H1 (cell line): ENCODE measurements around the gene TRIM9. TPM values are rescaled to one million over a fixed set of nuclear protein-coding genes. Genes with fewer than 3 reads are reported as not detected.

Experiments
- CTCF ChIA-PET: fragments of 300-600 bp; sonication (Branson Sonifier 250); formaldehyde crosslinking; loops from one replicate; lab custom pipeline; 2021; ENCODE audit not compliant: partially characterized antibody; lab: Charles Lee
- POLR2A ChIA-PET: fragments of 300-600 bp; sonication (Branson Sonifier 250); formaldehyde crosslinking; loops from one replicate; lab custom pipeline; 2021; ENCODE audit warnings: inconsistent platforms; ENCODE audit not compliant: partially characterized antibody; lab: Charles Lee
- DNase-seq, 2 experiments: peaks; one replicate each; pipeline versions ENCODE4 v3.0.0 to v3.0.0-alpha.2; 2010 to 2022; ENCODE audit warnings: low spot score in 2 of 2, low read depth in 1 of 2, mixed read lengths in 1 of 2
- FAIRE-seq: peaks from 2 replicates; lab custom pipeline; 2011; peaks lifted over from hg19 to GRCh38; lab: Jason Lieb, UNC
- H2AFZ ChIP-seq: 2 replicates; pipeline ENCODE4 v1.8.1; 2012; ENCODE audit warnings: low read length, inconsistent platforms
- H2AK5ac ChIP-seq: 2 replicates; pipeline ENCODE4 v1.6.1; 2013; ENCODE audit warnings: low read depth, low read length
- H2BK120ac ChIP-seq: replicated peaks from 2 replicates; pipeline ENCODE3; 2013; ENCODE audit warnings: low read depth, low read length, inconsistent platforms
- H2BK12ac ChIP-seq: 2 replicates; pipeline ENCODE4 v1.6.1; 2013; ENCODE audit warnings: low read depth, low read length
- H2BK15ac ChIP-seq: 2 replicates; pipeline ENCODE4 v1.6.1; 2013; ENCODE audit warnings: low read length
- H2BK20ac ChIP-seq: 2 replicates; pipeline ENCODE4 v1.6.1; 2013; ENCODE audit warnings: low read length
- H2BK5ac ChIP-seq: 2 replicates; pipeline ENCODE4 v1.6.1; 2013; ENCODE audit warnings: low read depth, low read length
- H3K14ac ChIP-seq: 2 replicates; pipeline ENCODE4 v1.6.1; 2013; ENCODE audit warnings: inconsistent platforms; ENCODE audit not compliant: insufficient read length
- H3K18ac ChIP-seq: 2 replicates; pipeline ENCODE4 v1.6.1; 2013; ENCODE audit warnings: low read length; ENCODE audit errors: extremely low read depth
- H3K23ac ChIP-seq: 2 replicates; pipeline ENCODE4 v1.6.1; 2013; ENCODE audit warnings: inconsistent platforms; ENCODE audit not compliant: insufficient read length
- H3K23me2 ChIP-seq: 2 replicates; pipeline ENCODE4 v1.6.1; 2013; ENCODE audit warnings: low read depth, low read length
- H3K27ac ChIP-seq: 2 replicates; pipeline ENCODE4 v1.6.1; 2011; ENCODE audit warnings: low read depth, low read length, inconsistent platforms
- H3K27me3 ChIP-seq, 4 experiments: replicated peaks in 1 of 4; 1 replicate in 1 of 4; 2 replicates in 3 of 4; pipeline versions ENCODE4 v1.6.1 to v1.8.1; 2011 to 2013; ENCODE audit warnings: low read length in 3 of 4, mild to moderate bottlenecking in 3 of 4, inconsistent platforms in 2 of 4, mixed read lengths in 2 of 4, moderate library complexity in 1 of 4; ENCODE audit not compliant: control insufficient read depth in 3 of 4, insufficient read depth in 3 of 4; ENCODE audit errors: extremely low read depth in 1 of 4
- H3K36me3 ChIP-seq, 4 experiments: 2 replicates each; pipeline versions ENCODE4 v1.6.1 to v1.8.1; 2011 to 2013; ENCODE audit warnings: mild to moderate bottlenecking in 4 of 4, low read length in 3 of 4, moderate library complexity in 2 of 4, control low read depth in 1 of 4, inconsistent platforms in 1 of 4; ENCODE audit not compliant: insufficient read depth in 4 of 4, control insufficient read depth in 2 of 4
- H3K4ac ChIP-seq: replicated peaks from 2 replicates; pipeline ENCODE3; 2013; ENCODE audit warnings: low read length, low read depth, mixed read lengths, inconsistent platforms; ENCODE audit not compliant: insufficient read length
- H3K4me1 ChIP-seq, 4 experiments: replicated peaks in 1 of 4; 1 replicate in 1 of 4; 2 replicates in 3 of 4; pipeline versions ENCODE4 v1.6.1 to v1.8.1; 2011 to 2013; ENCODE audit warnings: low read length in 3 of 4, inconsistent platforms in 2 of 4, mixed read lengths in 1 of 4; ENCODE audit not compliant: insufficient read depth in 4 of 4, control insufficient read depth in 3 of 4
- H3K4me2 ChIP-seq, 2 experiments: 2 replicates each; pipeline versions ENCODE4 v1.6.1 to v1.8.1; 2011 to 2013; ENCODE audit warnings: low read depth in 2 of 2, low read length in 2 of 2, control low read depth in 1 of 2, inconsistent platforms in 1 of 2, mild to moderate bottlenecking in 1 of 2; ENCODE audit not compliant: insufficient read depth in 1 of 2
- H3K4me3 ChIP-seq, 4 experiments: fragments of 200-600, 300-600 bp in 1 of 4; sonication (generic), shearing (Covaris generic), sonication (Bioruptor Twin) in 1 of 4; 2 replicates each; pipeline versions ENCODE4 v1.5.1 to v1.8.1; 2011 to 2016; ENCODE audit warnings: low read length in 4 of 4, low read depth in 3 of 4, control low read depth in 2 of 4, inconsistent platforms in 2 of 4, mild to moderate bottlenecking in 2 of 4, mixed read lengths in 1 of 4, moderate library complexity in 1 of 4; ENCODE audit not compliant: insufficient read depth in 2 of 4; ENCODE audit errors: extremely low read depth in 1 of 4
- H3K56ac ChIP-seq: replicated peaks from 2 replicates; pipeline ENCODE3; 2013; ENCODE audit warnings: low read depth, mild to moderate bottlenecking, mixed read lengths, low read length, inconsistent platforms; ENCODE audit not compliant: insufficient read length
- H3K79me1 ChIP-seq: 2 replicates; pipeline ENCODE4 v1.6.1; 2013; ENCODE audit warnings: low read depth, low read length, control low read depth
- H3K79me2 ChIP-seq, 2 experiments: 2 replicates each; pipeline versions ENCODE4 v1.6.1 to v1.8.1; 2012 to 2013; ENCODE audit warnings: low read length in 2 of 2, mild to moderate bottlenecking in 2 of 2, inconsistent platforms in 1 of 2; ENCODE audit not compliant: insufficient read depth in 2 of 2, control insufficient read depth in 1 of 2
- H3K9ac ChIP-seq, 4 experiments: replicated peaks in 1 of 4; 1 replicate in 1 of 4; 2 replicates in 3 of 4; pipeline versions ENCODE4 v1.6.1 to v1.8.1; 2011 to 2013; ENCODE audit warnings: low read depth in 3 of 4, low read length in 3 of 4, control low read depth in 2 of 4, mild to moderate bottlenecking in 2 of 4, moderate library complexity in 2 of 4, inconsistent platforms in 1 of 4; ENCODE audit errors: extremely low read depth in 1 of 4
- H3K9me3 ChIP-seq, 2 experiments: 2 replicates each; pipeline versions ENCODE4 v1.6.1 to v1.8.1; 2012 to 2013; ENCODE audit warnings: mild to moderate bottlenecking in 2 of 2, moderate library complexity in 2 of 2, control low read depth in 1 of 2, inconsistent platforms in 1 of 2, low read depth in 1 of 2, low read length in 1 of 2, mixed read lengths in 1 of 2; ENCODE audit not compliant: insufficient read depth in 2 of 2
- H4K20me1 ChIP-seq, 2 experiments: replicated peaks in 1 of 2; 2 replicates each; pipeline versions ENCODE3 to v1.8.1; 2011 to 2013; ENCODE audit warnings: inconsistent platforms in 2 of 2, low read length in 2 of 2, mild to moderate bottlenecking in 1 of 2; ENCODE audit not compliant: insufficient read depth in 2 of 2, control insufficient read depth in 1 of 2
- H4K5ac ChIP-seq: 2 replicates; pipeline ENCODE4 v1.6.1; 2013; ENCODE audit warnings: low read length, low read depth, mixed read lengths, inconsistent platforms; ENCODE audit not compliant: insufficient read length
- H4K8ac ChIP-seq: 2 replicates; pipeline ENCODE4 v1.8.0; 2013; ENCODE audit warnings: mild to moderate bottlenecking, moderate library complexity, low read length, inconsistent platforms; ENCODE audit not compliant: insufficient read depth; ENCODE audit errors: extremely low read depth
- H4K91ac ChIP-seq: replicated peaks from 2 replicates; pipeline ENCODE3; 2013; ENCODE audit warnings: low read length, mixed read lengths, inconsistent platforms; ENCODE audit not compliant: insufficient read length
- EGR1 ChIP-seq: IDR thresholded peaks from 2 replicates; pipeline ENCODE4 v1.6.1; 2011; ENCODE audit warnings: low read depth, low read length, borderline replicate concordance
- KDM5A ChIP-seq: fragments of 200-600 bp; IDR thresholded peaks from 2 replicates; pipeline ENCODE4 v1.7.1; 2012; ENCODE audit warnings: mild to moderate bottlenecking, low read length, inconsistent platforms, mixed read lengths
- POU5F1 ChIP-seq: IDR thresholded peaks from 2 replicates; pipeline ENCODE4 v1.6.1; 2011; ENCODE audit warnings: low read depth, mild to moderate bottlenecking, low read length, moderate library complexity
- SP2 ChIP-seq: IDR thresholded peaks from 2 replicates; pipeline ENCODE4 v1.6.1; 2012; ENCODE audit warnings: mild to moderate bottlenecking, low read length, inconsistent platforms
- TCF12 ChIP-seq: IDR thresholded peaks from 2 replicates; pipeline ENCODE4 v1.6.1; 2011; ENCODE audit warnings: low read depth, mild to moderate bottlenecking, low read length
- TEAD4 ChIP-seq: IDR thresholded peaks from 2 replicates; pipeline ENCODE4 v1.6.1; 2012; ENCODE audit warnings: low read depth, low read length, inconsistent platforms, mixed read lengths
- WGBS, 2 experiments: shearing (Covaris generic) in 1 of 2; methylation state at CpG; one replicate each; pipeline versions ENCODE4 v1.1.6 to v1.1.7; 2013 to 2015; ENCODE audit warnings: low lambda C conversion rate in 2 of 2, mixed read lengths in 2 of 2, inconsistent platforms in 1 of 2, low coverage in 1 of 2, missing lambda C conversion rate in 1 of 2; ENCODE audit not compliant: insufficient replicate concordance in 2 of 2, insufficient coverage in 1 of 2, insufficient read length in 1 of 2; ENCODE audit errors: extremely low coverage in 1 of 2, missing lambda C conversion rate in 1 of 2; 5-methylcytosine and 5-hydroxymethylcytosine counted together
- polyA plus RNA-seq, 7 experiments: library from polyadenylated mRNA; depleted of rRNA in 3 of 7; stranded (reverse) in 5 of 7; unstranded in 2 of 7; fragments of >200 nt in 5 of 7; fragments of 200-250 nt in 2 of 7; gene quantifications; 1 replicate in 5 of 7; 2 replicates in 1 of 7; 4 replicates in 1 of 7; pipeline versions ENCODE4 v1.2.1 to v1.2.3, GENCODE V29; 2011 to 2013; ENCODE audit warnings: missing spikeins in 2 of 7, mixed read lengths in 2 of 7
- total RNA-seq: library from RNA; stranded (reverse); fragmentation: NEBNext Ultra II Directional; extraction: Animal tissue kit (Norgen Biotek cat#: 25700); gene quantifications from 2 replicates; pipeline ENCODE4 v1.2.1, GENCODE V29; 2021
- TF ChIP-seq, protein P1 (sequence below): IDR thresholded peaks from 2 replicates; pipeline ENCODE4 v1.6.1; 2012; ENCODE audit warnings: inconsistent platforms

TRIM9 gene
- total and polyA plus RNA-seq, 2 of the 8 experiments (the other 6 are each of a cell fraction or from before 2014, with no cell fraction given) = 2.7 to 5.4 TPM

DNA sequence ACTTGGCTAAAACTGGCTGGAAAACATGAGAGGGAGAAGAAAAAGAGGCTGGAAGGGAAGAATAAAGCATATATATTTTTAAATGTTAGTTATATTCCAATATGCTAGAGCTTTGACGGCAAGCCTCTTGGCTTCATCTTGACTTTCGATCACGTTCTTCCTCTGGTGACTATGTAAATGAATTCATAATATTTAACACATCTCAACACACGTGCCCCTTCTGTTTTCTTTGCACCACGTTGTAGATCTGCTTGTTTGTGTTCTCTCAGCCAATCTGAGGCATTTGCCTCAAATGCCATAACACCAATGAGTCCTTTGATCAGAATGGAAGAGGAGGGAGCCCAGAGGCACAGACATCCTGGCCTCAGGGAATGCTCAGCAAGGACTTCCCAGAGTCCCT, 45.4 kb upstream of the TRIM9 start:
- no peak overlapping the region for H2AK5ac ChIP-seq
- H4K5ac ChIP-seq = no peak overlapping the region
- no peak overlapping the region for H3K4me2 ChIP-seq
- H3K23me2 ChIP-seq = peaks cover 2% of the 10 kb centered on the region; the same call in 1 of the 2 replicates
- no peak overlapping the region for H4K8ac ChIP-seq
- no peak overlapping the region for H3K4ac ChIP-seq
- no peak overlapping the region for H2AFZ ChIP-seq
- H3K4me3 ChIP-seq = no peak overlapping the region
- H3K23ac ChIP-seq = no peak overlapping the region
- H2BK5ac ChIP-seq = no peak overlapping the region
- no peaks in the 10 kb centered on the region for H3K27me3 ChIP-seq
- H4K20me1 ChIP-seq = no peaks in the 10 kb centered on the region
- ChIA-PET CTCF (no interaction called here), POLR2A (no interaction called here)
- H4K91ac ChIP-seq = no peak overlapping the region
- WGBS, 2 experiments = 97% methylated on average over 5 of the region's 5 CpGs; no CpG with 5 or more reads in 1 of the 2 experiments
- H2BK120ac ChIP-seq = no peak overlapping the region
- no peak overlapping the region for H3K9ac ChIP-seq
- H3K4me1 ChIP-seq = peaks cover 0 to 14% (median 11%) of the 10 kb centered on the region in 4 experiments; a peak in 4 of 7 replicates
- peaks cover 0 to 5% of the 10 kb centered on the region in 2 experiments; a peak in 1 of 4 replicates for H3K9me3 ChIP-seq
- no peak overlapping the region; the same call in 1 of the 2 replicates for H2BK20ac ChIP-seq
- no peaks in the 10 kb centered on the region for H3K79me2 ChIP-seq
- H3K36me3 ChIP-seq = no peaks in the 10 kb centered on the region
- H2BK12ac ChIP-seq = no peak overlapping the region
- no peak overlapping the region for H3K27ac ChIP-seq
- DNase-seq (no peak), FAIRE-seq (no peak)
- H3K14ac ChIP-seq = no peak overlapping the region
- H3K79me1 ChIP-seq = no peaks in the 10 kb centered on the region
- no peak overlapping the region for H3K18ac ChIP-seq
- no peak overlapping the region for H2BK15ac ChIP-seq
- H3K56ac ChIP-seq = no peak overlapping the region
- TF ChIP-seq EGR1 (no peak), KDM5A (no peak), TEAD4 (no peak), TCF12 (no peak), SP2 (no peak), POU5F1 (no peak)
- TF ChIP-seq, protein P1, sequence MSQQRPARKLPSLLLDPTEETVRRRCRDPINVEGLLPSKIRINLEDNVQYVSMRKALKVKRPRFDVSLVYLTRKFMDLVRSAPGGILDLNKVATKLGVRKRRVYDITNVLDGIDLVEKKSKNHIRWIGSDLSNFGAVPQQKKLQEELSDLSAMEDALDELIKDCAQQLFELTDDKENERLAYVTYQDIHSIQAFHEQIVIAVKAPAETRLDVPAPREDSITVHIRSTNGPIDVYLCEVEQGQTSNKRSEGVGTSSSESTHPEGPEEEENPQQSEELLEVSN = no peak
